ENCODE results near the gene TSSC4.

TSSC4 gene

DNA sequence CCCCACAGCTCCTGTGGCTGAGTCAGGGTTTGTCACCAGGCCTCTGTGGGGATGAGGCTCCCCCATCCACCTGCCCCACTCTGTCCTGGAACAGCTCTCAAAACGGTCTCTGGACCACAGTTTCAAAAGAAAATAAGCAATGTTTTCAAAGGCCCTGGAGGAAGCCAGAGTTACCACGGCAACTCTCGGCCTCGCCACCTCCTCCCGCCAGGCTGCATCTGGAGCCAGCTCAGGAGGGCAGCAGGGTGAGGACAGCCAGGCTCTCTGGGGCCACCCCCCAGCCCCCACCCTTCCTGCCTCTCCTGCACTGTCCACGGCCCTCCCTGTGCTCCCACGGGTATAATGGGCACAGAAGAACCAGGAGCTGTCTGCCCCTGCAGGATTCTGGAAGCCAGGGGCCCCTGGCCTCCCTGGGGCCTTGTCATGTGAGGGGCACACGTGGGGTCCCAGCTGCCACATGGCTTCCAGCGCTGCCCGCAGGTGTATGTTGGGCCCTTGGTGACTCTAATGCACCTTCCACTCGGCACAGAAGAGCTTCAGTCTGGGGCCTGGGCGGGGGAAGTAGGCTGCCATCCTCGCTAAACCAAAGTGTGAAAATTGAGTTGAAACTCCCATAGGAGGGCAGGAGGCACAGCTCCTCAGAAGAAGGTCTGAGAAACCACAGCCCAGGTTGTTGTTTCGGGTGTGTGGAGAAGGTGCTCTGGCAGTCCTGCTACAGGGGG is 13.1 kb upstream of the TSSC4 start:
- DNase-seq: no peak

DNA sequence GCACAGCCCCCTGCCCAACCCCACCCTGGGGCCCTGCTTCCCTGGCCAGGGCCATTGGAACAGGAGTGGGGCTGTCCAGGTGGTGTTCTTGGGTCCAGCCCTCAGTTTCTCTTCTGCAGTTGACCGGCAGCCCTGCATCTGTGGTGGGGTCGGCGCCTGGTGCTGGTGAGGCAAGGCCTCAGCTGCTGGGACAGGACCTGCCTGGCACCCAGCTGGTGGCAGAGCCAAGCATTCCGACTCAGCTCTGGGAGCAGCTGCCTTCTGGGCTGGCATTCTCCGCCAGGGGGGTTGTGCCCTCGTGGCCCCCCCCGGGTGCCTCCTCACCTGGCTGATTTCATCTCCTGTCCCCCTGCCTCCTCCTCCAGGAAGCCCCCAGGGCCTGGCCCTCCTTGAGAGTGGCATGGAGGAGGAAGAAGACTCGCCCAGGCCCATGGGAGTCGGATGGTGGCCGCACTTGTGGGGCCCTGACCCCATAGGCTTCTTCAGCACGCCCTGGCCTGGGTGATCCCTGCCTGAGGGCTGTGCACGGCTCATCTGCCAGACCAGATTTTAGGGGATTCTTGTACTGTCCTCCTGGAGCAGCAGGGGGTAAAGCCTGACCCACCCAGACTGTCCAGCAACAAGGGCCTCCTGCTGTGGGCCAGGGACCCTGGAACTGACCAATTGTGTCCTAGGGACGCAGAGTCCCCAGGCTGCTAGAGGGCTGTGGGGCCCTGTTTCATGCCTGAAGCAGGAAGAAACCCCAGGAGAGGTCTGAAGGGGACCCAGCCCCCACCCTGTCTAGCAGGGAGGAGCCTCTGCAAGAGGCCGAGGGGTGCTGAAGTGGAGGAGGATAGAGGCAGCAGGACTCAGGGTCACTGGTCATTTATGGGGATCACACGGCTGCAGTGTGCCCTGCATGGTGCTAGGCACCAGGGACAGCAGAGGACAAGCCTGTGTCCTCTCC is 11.8 kb upstream of the TSSC4 start:
- DNase-seq: no peak

DNA sequence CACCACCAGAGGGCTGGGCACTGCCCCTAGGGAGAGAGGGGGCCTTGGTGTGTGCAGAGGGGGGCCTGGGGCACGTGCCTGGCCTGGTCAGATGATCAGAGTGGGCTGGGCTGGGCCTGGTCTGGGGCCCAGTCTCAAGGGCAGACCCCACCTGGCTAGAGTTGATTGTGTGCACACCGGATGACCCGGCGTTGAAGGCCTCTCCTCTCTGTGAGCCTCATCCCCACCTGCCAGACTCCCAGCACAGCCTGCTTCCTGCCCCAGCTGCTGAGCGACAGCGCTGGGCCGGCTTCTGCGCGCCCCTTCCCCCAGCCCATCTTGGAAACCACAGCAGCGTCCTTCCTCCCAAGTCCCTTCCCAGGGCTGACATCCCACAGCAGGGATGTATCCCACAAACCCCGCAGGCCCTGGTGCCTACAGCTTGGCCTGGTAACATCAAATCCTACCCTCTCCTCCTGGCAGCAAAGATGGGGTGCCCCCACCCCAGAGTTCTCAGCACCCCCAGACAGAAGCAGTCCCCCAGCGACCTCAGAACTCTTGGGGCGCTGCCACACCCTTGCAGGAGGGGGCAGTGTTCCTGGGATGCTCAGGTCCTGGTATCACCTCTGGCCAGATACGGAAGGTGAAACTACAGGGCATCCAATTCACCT is 11.0 kb upstream of the TSSC4 start:
- DNase-seq: no peak

DNA sequence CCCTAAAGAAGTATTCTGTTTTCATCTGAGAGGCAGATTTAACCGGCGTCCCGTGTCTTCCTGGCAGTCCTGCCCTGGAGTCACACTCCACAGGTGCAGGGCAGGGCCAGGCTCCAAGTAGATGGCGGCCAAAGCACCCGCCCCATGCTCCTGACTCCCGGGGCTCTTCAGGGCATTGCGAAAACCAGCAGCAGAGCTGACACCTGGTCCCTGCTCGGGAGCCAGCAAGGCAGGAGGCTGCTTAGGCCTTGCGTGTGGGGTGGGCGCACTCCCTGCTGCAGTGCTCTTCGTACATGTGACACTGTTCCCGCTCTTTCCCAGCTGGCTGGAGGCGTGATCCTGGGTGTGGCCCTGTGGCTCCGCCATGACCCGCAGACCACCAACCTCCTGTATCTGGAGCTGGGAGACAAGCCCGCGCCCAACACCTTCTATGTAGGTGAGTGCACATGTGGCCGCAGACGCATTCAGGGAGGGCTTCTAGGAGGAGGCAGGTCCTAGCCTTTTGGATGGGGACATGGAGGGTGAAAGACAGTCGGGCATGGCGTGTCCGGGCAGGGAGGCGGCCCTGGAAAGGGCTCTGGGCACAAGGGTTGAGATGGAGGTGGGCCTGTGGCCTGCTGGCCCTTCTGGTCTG is 10.3 kb upstream of the TSSC4 start:
- no peak for DNase-seq

DNA sequence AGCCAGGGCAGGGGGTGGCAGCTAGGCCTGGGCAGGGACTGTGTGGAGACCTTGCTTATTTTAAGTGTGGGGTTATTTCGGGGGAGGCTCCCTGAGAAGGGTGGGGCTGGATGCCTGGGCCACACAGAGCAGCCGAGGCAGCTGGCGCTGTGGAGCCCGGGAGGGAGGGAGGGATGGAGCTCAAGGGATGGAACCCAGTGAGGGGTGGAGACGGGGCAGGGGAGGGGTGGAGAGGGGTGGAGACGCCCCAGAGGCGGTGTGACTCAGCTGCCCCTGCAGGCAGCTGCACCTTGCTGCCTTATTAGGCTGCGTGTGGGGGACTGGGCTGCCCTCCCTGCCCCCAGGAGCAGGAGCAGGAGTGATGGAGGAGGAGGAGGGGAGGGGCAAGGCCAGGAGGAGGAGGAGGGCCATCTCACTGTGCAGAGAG is 9.8 kb upstream of the TSSC4 start:
- no peak for DNase-seq

DNA sequence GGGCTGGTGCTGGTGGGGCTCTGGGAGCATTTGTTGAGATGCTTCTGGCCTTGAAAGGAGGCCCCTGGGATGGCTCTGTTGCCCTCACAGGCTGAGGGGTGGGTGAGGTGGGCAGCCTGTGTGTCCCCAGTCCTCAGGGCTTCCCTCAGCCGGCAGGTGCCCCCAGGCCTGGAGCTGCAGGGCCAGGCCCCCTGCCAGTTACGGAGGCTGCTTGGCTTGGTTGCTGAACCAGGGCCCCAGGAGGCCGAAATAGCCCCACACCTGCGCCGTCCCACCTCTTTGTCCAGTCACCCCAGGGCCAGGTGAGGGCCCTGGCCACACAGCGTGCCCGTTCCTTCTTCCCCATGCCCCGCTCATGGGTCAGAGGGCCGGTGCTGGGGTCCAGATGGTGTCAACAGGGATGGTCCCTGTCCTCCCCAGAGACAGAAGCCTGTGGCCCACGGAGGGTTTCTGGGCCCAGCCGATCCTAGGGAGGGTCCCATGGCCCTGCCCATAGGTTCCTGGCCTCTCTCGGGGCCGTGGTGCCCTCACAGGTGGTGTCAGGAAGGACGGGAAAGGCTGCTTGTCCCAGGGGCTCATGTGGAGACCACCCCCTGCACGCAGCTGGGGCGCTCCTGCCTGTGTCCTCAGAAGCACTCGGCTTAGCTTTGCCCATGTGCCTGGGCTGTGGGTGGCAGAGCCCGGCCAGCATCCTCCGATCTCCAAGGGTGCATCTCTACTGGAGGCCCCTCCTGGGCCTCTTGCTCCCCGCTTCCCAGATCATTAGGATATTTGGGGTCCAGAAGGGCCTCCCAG is 9.2 kb upstream of the TSSC4 start:
- DNase-seq: no peak

DNA sequence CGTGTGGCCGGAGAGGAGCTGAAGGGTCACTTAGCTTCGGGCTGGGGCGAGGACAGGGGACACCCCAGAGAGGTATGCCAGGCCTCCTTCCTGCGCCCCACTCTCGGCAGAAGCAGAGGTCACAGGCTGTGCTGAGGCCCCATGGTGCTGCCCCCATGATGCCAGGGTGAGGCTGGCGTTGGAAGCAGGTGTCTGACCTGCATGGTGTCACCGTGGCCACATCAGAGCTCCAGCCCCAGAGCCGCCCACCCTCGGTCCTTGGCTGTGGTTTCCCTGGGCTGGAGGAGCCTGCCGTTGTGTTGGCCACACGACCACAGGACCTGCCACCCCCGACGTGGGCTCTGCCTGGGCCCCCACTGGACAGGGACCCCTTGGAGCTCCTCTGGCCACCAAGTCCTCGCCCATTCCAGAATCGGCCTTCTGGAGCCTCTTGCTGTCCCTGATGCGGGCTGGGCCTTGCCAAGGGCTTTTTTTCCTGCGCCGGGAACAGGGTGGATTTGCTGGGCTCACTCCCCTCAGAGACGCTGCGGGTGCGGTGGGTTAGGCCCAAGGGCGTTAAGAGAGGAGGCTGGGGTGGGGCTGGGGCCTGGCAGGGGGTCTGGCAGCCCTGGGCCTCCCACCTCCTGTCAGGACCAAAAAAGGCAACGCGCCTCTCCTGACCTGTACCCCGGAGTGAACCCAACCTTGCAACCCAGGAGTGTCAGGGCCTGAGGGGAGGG is 8.2 kb upstream of the TSSC4 start:
- DNase-seq: no peak

DNA sequence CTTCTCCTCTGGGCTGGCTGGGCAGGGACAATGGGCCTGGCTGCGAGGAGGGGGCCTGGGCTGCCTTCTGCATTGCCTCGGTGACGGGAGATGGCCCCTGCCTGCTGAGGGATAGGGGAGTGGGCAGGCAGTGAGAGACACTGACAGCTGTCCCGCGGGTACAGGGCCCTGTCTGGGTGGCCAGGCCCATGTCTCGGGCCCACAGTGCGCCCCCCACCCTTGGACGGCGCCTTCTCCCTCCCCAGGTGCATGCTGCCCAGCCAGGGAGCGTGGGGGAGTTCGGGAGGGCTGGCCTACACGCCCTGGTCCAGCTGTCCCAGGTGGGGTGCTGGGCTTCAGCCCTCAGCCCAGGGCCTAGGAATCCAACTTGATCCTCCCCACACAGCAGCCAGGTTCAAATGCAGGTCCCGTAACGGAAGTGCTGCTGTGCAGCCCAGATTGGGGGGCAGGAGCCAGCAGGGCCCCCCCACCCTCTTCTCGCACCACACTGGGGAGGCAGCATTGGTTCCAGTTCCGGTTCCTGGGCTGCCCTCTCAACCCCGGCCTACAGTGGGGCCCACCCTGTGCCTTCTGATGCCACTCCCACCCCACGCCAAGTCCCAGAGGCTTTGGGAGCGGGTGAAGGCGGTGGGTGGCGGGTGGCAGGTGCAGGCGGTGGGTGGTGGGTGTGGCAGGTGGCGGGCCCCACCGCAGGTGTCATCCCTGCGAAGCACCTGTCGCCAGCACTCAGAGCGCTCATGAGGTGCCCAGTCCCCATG is 7.3 kb upstream of the TSSC4 start:
- DNase-seq: no peak

DNA sequence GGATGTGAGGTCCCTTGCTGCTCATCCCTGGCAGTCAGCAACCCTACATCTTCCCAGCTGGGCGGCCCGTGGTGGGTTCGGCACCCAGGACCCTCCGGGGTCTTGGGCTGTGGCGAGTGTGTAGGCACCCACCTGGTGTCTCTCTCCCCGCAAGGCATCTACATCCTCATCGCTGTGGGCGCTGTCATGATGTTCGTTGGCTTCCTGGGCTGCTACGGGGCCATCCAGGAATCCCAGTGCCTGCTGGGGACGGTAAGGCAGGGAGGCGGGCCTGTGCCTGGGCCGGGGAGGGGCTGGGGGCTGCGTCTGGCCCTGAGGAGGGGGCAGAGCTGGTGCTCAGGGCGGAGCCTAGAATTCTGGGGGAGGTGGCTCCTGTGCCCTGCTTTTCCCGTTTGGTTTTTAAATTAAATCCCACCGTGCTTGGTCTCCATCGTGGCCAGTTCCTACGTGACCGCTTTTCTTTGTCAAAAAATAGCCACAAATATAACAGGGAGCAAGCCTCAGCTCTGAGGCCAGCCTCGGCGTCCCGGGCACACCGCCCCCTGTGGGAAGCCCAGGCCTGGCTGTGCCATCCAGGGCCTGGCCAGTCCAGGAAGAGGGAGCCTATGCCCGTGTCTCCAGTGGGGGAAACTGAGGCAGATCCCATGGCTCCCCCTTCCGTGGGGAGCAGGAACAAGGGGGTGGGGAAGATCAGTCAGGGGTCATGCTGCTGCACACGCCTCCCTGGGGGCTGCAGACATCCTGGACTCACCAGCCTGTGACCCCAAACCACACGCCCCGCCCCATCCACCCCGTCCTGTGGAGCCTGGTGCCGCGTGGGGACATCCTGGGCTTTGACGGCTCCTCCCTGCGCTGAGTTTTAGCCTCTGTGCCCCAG is 6.4 kb upstream of the TSSC4 start:
- DNase-seq: no peak

DNA sequence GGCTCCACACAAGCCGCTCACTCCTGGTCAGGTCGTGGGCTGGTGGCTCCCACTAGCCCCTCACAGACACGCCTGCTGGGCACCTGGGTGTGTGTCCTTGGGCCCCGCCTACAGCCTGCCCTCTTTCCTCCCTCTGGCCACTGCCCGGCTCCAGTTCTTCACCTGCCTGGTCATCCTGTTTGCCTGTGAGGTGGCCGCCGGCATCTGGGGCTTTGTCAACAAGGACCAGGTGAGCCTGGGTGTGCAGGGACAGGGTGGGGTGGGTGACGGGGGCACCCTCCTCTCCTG is 5.8 kb upstream of the TSSC4 start:
- DNase-seq: no peak

DNA sequence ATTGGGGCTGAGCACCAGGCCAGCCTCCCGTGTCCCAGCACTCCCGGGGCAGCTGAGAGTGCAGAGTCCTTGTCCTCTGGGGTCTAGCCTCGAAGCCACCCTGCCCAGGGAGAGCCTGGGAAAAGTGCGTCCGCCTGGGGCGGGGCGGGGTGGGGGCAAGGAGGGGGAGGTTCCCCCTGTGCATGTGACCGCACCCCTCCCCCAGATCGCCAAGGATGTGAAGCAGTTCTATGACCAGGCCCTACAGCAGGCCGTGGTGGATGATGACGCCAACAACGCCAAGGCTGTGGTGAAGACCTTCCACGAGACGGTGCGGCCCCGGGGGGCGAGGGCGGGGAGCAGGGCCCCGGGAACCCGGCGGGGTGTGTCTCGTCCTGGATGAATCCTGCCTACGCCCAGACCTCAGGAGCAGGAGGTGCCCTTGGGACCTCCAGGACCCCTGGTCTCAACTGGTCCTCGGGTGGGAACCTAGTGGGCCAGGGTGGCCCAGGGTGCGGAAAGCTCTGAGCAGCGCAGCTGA is 5.3 kb upstream of the TSSC4 start:
- no peak for DNase-seq

DNA sequence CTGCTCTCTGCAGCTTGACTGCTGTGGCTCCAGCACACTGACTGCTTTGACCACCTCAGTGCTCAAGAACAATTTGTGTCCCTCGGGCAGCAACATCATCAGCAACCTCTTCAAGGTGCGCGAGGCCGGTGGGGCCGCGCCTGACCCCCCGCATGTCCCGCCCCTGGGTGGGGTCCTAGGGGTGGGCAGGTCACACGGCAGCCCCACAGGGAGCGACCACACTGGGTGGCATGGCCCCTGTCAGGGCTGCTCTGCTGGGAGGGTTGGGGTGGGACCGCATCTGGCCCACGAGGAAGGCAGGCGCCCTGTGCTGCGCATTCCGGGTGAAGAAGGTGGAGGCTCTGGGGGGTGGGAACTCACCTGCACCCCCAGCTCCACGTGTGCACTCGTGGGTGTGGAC is 4.7 kb upstream of the TSSC4 start:
- DNase-seq: no peak

DNA sequence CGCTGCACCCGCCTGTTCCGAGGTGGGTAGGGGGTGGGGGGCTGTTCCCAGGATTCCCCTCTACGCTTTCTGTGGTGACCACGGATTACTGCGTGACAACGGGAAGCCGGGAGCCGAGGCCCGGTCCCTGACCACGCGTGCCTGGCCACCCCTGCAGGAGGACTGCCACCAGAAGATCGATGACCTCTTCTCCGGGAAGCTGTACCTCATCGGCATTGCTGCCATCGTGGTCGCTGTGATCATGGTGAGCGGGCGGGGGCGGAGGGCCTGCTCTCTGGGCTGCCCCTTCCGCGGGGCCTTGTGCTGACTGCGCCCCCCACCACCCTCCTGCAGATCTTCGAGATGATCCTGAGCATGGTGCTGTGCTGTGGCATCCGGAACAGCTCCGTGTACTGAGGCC is 4.1 kb upstream of the TSSC4 start:
- no peak for DNase-seq

DNA sequence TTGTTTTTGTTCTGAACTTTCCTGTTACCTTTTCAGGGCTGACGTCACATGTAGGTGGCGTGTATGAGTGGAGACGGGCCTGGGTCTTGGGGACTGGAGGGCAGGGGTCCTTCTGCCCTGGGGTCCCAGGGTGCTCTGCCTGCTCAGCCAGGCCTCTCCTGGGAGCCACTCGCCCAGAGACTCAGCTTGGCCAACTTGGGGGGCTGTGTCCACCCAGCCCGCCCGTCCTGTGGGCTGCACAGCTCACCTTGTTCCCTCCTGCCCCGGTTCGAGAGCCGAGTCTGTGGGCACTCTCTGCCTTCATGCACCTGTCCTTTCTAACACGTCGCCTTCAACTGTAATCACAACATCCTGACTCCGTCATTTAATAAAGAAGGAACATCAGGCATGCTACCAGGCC is 3.5 kb upstream of the TSSC4 start:
- DNase-seq: no peak

DNA sequence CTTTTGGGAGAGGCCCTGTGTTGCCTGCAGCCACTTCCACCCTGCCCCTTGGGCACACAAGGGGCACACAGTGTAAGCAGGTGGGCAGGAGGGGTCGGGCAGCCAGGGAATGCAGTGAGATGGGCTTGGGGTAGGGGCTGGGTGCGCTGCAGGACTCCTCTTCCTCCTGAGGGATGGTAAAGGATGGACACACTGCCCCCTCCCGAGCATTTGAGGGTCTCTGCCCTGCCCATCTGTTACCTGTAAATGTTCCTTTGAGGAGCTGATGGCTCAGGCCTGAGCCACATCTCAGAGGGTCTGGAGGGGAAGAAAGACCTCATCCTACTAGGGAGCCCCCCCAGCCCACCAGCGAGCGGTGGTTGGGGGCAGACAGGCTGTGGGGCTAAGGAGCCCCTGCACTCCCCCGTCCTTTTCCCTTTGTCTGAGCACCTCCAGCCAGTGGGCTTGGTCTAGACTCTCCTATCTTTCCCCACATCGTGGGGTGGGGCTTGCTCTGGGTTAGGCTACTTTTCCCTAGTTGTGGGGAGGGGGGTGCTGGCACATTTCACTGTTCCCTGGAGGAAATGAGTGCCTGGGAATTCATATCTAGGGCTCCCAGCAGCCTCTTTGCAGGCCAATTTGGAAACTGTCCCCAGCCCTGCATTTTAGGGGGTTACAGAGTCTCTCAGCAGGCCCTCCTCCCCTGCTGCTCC is 1.7 kb upstream of the TSSC4 start:
- no peak for DNase-seq

DNA sequence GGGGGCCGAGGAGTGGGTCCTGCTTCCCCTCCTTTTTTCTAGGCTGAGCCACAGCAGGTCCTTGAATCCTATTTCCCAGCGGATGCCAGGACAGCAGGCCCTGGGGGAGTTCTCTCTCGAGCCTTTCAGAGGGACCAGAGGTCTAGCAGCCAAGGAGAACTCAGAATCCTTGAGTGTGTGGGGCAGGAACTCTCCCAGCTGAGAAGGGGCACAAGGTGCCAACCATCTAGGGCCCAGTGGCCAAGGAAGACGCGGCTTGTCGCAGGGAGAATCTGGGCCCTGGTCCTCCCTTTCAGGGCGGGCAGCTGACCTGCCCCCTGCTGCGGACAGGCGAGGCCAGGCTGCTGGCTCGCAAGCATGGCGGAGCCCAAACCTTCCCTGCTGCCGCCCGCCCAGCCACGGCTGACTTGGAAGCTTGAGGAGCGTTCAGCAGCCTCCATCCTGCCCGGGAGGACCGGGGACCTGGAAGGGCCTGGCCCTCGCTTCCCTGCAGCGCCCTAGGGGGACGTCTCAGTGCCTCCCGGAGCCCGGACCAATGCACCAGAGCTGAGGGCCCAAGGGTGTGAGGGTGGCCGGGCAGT is 972 bp upstream of the TSSC4 start:
- no peak for DNase-seq

DNA sequence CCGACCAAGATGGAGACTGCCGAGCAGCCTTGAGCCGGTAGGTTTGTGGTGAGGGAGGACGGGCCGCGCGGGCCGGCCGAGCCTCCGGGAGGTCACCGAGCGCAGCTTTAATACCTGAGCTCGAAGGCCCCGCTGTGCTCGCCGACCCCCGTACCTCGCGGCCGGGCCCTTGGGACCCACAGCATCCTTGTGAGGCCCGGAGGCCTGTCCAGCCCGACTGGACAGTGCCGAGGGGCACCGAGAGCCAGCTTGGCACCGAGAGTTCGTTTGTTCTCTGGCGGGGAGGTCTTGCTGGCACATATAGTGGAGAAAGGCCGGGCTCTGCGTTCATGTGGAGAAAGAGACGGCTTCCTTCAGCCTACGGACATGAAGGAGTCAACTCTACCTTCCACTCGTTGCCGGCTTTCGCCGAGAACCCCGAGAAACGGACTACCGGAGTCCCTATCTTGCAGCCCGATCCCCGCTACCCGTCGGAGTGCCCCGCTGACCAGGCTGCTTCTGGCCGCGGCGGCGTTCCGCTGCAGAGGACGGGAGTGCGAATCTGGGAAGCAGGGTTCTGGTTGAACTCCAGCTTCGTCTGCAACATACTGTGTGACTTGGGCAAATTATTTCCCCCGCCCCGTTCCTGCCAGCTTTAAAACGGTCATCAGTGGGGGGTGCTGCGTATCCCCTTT is 349 bp downstream of the TSSC4 start:
- no peak for DNase-seq

DNA sequence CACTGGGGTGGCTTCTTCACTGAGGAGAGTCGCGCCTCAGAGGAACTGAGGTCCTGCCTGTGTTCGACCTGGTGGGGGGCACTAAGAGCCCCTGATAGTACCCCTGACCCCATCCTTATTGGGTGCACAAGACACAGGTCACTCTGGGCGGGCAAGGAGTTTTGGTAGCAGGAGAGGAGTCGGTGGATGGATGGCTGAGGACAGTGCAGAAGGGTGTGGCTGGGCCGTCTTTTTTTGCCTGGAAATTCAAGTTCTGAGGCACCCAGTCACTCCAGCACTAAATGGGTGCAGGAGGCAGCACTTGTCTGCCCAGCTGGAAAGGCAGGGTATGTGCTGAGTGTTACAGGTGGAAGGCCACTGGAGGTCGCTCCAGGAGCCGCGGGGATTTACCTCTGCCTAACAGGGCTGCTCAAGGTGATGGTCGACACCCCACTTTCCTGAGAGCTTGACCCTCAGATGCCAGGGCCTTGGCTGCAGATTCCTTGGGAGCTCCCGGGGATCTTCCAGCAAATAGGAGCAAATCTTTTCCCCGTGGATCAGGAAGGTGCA is 960 bp downstream of the TSSC4 start:
- DNase-seq: no peak
